Endothelial cell of umbilical vein (primary cell): ENCODE results near the gene LRP5. TPM values are rescaled to one million over a fixed set of nuclear protein-coding genes. Genes with fewer than 3 reads are reported as not detected.

ENCODE experiments used
- BruUV-seq: library from RNA; stranded (reverse); fragments of 400-500 nt; replicated peaks from 2 replicates; lab custom pipeline; 2021; lab: Mats Ljungman, UMichigan
- CTCF ChIA-PET: fragments of 300-600, 350-600 bp; sonication (Branson Sonifier 250); formaldehyde crosslinking; loops from one replicate; lab custom pipeline; 2021; ENCODE audit warnings: antibody characterized with exemption, inconsistent platforms; lab: Charles Lee
- POLR2A ChIA-PET: fragments of 300-600, 350-600 bp; sonication (Branson Sonifier 250); formaldehyde crosslinking; loops from one replicate; lab custom pipeline; 2021; ENCODE audit warnings: antibody characterized with exemption, inconsistent platforms; lab: Charles Lee
- DNase-seq: peaks from one replicate; pipeline ENCODE4 v3.0.0-alpha.2; 2011; ENCODE audit warnings: low read depth, low spot score
- FAIRE-seq: peaks from 2 replicates; lab custom pipeline; 2011; peaks lifted over from hg19 to GRCh38; lab: Jason Lieb, UNC
- H2AFZ ChIP-seq: 2 replicates; pipeline ENCODE4 v1.6.0; 2012; ENCODE audit warnings: low read depth, low read length, control low read depth, inconsistent platforms
- H3K27ac ChIP-seq: 2 replicates; pipeline ENCODE4 v1.5.1; 2011; ENCODE audit warnings: low read depth, mild to moderate bottlenecking, control low read depth, low read length, moderate library complexity; ENCODE audit not compliant: insufficient read depth
- H3K27me3 ChIP-seq, 2 experiments: 2 replicates each; pipeline versions ENCODE4 v1.6.0 to v1.6.1; 2011; ENCODE audit warnings: low read length in 2 of 2, mixed read lengths in 1 of 2; ENCODE audit not compliant: control insufficient read depth in 2 of 2, insufficient read depth in 2 of 2
- H3K36me3 ChIP-seq, 2 experiments: 2 replicates in 1 of 2; 3 replicates in 1 of 2; pipeline ENCODE4 v1.5.1; 2011; ENCODE audit warnings: low read length in 2 of 2, mild to moderate bottlenecking in 1 of 2, moderate library complexity in 1 of 2; ENCODE audit not compliant: control insufficient read depth in 2 of 2, insufficient read depth in 2 of 2; ENCODE audit errors: extremely low read depth in 1 of 2
- H3K4me1 ChIP-seq: 3 replicates; pipeline ENCODE4 v1.5.1; 2011; ENCODE audit warnings: mild to moderate bottlenecking, low read length; ENCODE audit not compliant: control insufficient read depth, insufficient read depth; ENCODE audit errors: extremely low read depth
- H3K4me2 ChIP-seq: 2 replicates; pipeline ENCODE4 v1.6.1; 2011; ENCODE audit warnings: low read length, control low read depth, mixed read lengths; ENCODE audit not compliant: insufficient read depth
- H3K4me3 ChIP-seq, 3 experiments: fragments of 200-600 bp in 1 of 3; sonication (generic), shearing (Covaris generic) in 1 of 3; replicated peaks in 1 of 3; 2 replicates each; pipeline ENCODE4 v1.5.1; 2011 to 2016; ENCODE audit warnings: control low read depth in 3 of 3, low read length in 3 of 3, mild to moderate bottlenecking in 2 of 3, inconsistent platforms in 1 of 3, low read depth in 1 of 3, moderate library complexity in 1 of 3; ENCODE audit not compliant: insufficient read depth in 1 of 3
- H3K79me2 ChIP-seq: 2 replicates; pipeline ENCODE4 v1.6.0; 2012; ENCODE audit warnings: low read length, inconsistent platforms; ENCODE audit not compliant: control insufficient read depth, insufficient read depth
- H3K9ac ChIP-seq: replicated peaks from 2 replicates; pipeline ENCODE3; 2011; ENCODE audit warnings: low read length, control low read depth; ENCODE audit not compliant: insufficient read depth; ENCODE audit errors: extremely low read depth
- H3K9me1 ChIP-seq: replicated peaks from 3 replicates; pipeline ENCODE4 v1.6.0; 2011; ENCODE audit warnings: mild to moderate bottlenecking, low read length; ENCODE audit not compliant: control insufficient read depth, insufficient read depth; ENCODE audit errors: extremely low read depth
- H3K9me3 ChIP-seq: replicated peaks from 2 replicates; pipeline ENCODE4 v1.5.1; 2012; ENCODE audit warnings: low read length, inconsistent platforms; ENCODE audit not compliant: control insufficient read depth, insufficient read depth
- H4K20me1 ChIP-seq: replicated peaks from 2 replicates; pipeline ENCODE3; 2011; ENCODE audit warnings: mild to moderate bottlenecking, low read length; ENCODE audit not compliant: control insufficient read depth, insufficient read depth; ENCODE audit errors: extremely low read depth
- EZH2 ChIP-seq: IDR thresholded peaks from 2 replicates; pipeline ENCODE4 v1.6.1; 2012; ENCODE audit warnings: borderline replicate concordance, low read depth, mild to moderate bottlenecking, moderate library complexity, low read length, inconsistent platforms; ENCODE audit not compliant: severe bottlenecking
- FOS ChIP-seq: IDR thresholded peaks from 2 replicates; pipeline ENCODE4 v1.6.1; 2011; ENCODE audit warnings: mild to moderate bottlenecking, low read length, moderate library complexity, borderline replicate concordance; ENCODE audit not compliant: insufficient read depth
- GATA2 ChIP-seq: IDR thresholded peaks from 2 replicates; pipeline ENCODE4 v1.7.0; 2011; ENCODE audit warnings: low read depth, mild to moderate bottlenecking, moderate library complexity, mixed read lengths, low read length; ENCODE audit not compliant: insufficient read length, insufficient read depth
- JUN ChIP-seq: IDR thresholded peaks from 2 replicates; pipeline ENCODE4 v1.6.1; 2011; ENCODE audit warnings: borderline replicate concordance, low read depth; ENCODE audit not compliant: insufficient read length, insufficient read depth
- MYC ChIP-seq: IDR thresholded peaks from one replicate; pipeline ENCODE4 v1.6.1; 2011; ENCODE audit warnings: mild to moderate bottlenecking, low read depth, low read length
- POLR2A ChIP-seq: IDR thresholded peaks from 2 replicates; pipeline ENCODE4 v1.6.1; 2012; ENCODE audit warnings: low read depth, mild to moderate bottlenecking, control low read depth, low read length
- POLR2AphosphoS5 ChIP-seq: IDR thresholded peaks from 2 replicates; pipeline ENCODE4 v1.6.1; 2012; ENCODE audit warnings: low read depth, mild to moderate bottlenecking, control low read depth, low read length, moderate library complexity; ENCODE audit not compliant: insufficient read depth
- dilution Hi-C: fragments of 300-500 bp; cut with MboI; formaldehyde crosslinking; loops from one replicate; pipeline ENCODE4 v1.15.0; 2019; ENCODE audit warnings: low sequenced_read_pairs; ENCODE audit not compliant: extremely low pct_ligation_motif_present
- intact Hi-C: fragments of 100-400 bp; cut with micrococcal nuclease; formaldehyde crosslinking; loops from one replicate; pipeline ENCODE4 v1.10.0; 2022
- polyA plus RNA-seq, 4 experiments: library from polyadenylated mRNA; depleted of rRNA in 3 of 4; stranded (reverse) in 3 of 4; unstranded in 1 of 4; fragments of >200 nt; gene quantifications; 2 replicates each; pipeline versions ENCODE4 v1.2.1 to v1.2.3, GENCODE V29; 2011 to 2012; ENCODE audit warnings: missing spikeins in 1 of 4
- total RNA-seq: library from RNA; stranded (reverse); gene quantifications from 2 replicates; pipeline ENCODE4 v1.2.3, GENCODE V29; 2021
- TF ChIP-seq, protein P1 (sequence below): IDR thresholded peaks from 2 replicates; pipeline ENCODE4 v1.6.1; 2011; ENCODE audit not compliant: insufficient read depth, insufficient read length
- TF ChIP-seq, protein P2 (sequence below), 2 donors: IDR thresholded peaks; 1 replicate in 1 of 2; 2 replicates in 1 of 2; pipeline ENCODE4 v1.5.1; 2011; ENCODE audit warnings: low read length in 2 of 2, mild to moderate bottlenecking in 2 of 2, moderate library complexity in 2 of 2, control low read depth in 1 of 2, inconsistent platforms in 1 of 2, low read depth in 1 of 2; ENCODE audit not compliant: insufficient read depth in 1 of 2; ENCODE audit errors: extremely low read depth in 1 of 2

Gene LRP5
- total and polyA plus RNA-seq, 2 donors (not counting 3 experiments of a cell fraction or from before 2014, with no cell fraction given) = 35.1 to 51.8 TPM

DNA sequence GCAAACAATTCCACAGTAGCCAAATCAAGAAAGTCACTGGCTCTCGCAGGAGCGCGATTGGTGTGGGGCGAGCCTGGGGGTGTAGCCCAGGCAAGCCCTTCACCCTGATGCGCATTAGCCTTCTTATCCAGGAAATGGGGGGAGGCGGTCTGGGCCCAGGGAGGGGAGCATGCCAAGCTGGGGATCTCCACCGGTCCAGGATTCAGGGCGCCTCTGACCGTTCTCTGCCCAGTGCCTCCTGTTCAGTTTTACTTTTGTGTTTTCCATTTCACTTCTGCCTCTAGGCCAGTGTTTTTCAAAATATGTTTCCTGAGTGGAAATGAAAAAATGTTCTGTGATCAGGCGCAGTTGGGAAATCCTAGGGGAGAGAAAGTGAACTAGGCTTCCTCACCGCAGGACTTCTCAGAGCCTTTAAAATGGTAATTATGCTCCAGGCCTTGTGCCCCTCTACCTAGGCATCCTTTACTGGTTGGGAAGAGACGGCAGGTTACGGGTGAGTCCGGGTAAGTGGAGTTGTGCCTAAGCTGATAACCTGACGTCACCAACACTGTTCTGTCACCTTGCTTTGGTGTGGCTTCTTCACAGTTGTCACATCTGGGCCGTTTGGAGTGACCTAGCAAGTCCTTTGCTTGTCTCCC lies 18.4 kb downstream of the LRP5 start:
- Histone ChIP-seq H3K9ac (peak overlapping the region; percentile 52), H3K36me3 (no peaks in the 10 kb centered on the region), H3K27ac (peak overlapping the region; percentile 73), H3K9me3 (no peaks in the 10 kb centered on the region), H3K79me2 (peaks cover 8% of the 10 kb centered on the region), H4K20me1 (no peaks in the 10 kb centered on the region), H3K4me3 (no peak overlapping the region), H3K4me1 (peaks cover 53% of the 10 kb centered on the region), H3K9me1 (no peaks in the 10 kb centered on the region), H3K27me3 (no peaks in the 10 kb centered on the region), H3K4me2 (peak overlapping the region; percentile 7), H2AFZ (no peak overlapping the region)
- BruUV-seq = no TSS peak
- TF ChIP-seq JUN = no peak
- no peak for TF ChIP-seq GATA2
- TF ChIP-seq MYC = no peak
- TF ChIP-seq, protein P1, sequence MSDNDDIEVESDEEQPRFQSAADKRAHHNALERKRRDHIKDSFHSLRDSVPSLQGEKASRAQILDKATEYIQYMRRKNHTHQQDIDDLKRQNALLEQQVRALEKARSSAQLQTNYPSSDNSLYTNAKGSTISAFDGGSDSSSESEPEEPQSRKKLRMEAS = no peak
- TF ChIP-seq, protein P2, sequence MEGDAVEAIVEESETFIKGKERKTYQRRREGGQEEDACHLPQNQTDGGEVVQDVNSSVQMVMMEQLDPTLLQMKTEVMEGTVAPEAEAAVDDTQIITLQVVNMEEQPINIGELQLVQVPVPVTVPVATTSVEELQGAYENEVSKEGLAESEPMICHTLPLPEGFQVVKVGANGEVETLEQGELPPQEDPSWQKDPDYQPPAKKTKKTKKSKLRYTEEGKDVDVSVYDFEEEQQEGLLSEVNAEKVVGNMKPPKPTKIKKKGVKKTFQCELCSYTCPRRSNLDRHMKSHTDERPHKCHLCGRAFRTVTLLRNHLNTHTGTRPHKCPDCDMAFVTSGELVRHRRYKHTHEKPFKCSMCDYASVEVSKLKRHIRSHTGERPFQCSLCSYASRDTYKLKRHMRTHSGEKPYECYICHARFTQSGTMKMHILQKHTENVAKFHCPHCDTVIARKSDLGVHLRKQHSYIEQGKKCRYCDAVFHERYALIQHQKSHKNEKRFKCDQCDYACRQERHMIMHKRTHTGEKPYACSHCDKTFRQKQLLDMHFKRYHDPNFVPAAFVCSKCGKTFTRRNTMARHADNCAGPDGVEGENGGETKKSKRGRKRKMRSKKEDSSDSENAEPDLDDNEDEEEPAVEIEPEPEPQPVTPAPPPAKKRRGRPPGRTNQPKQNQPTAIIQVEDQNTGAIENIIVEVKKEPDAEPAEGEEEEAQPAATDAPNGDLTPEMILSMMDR (IDR thresholded peaks at IDR 0.05; ENCODE audit: extremely low read depth in 1 of 2, insufficient read depth in 1 of 2, low read depth in 1 of 2, low read length in 2 of 2) = no peak
- TF ChIP-seq POLR2A = no peak
- TF ChIP-seq EZH2 = no peak
- TF ChIP-seq POLR2AphosphoS5 = no peak
- TF ChIP-seq FOS = no peak
- dilution Hi-C loops = no loop called here
- POLR2A ChIA-PET = interaction anchor here (0.9 kb wide), 1 partner anchor 50 kb away, joined by 4 read pairs; no protein-coding TSS in a partner anchor
- CTCF ChIA-PET = interaction anchor here (0.7 to 1.7 kb wide), 5 partner anchors 11 to 73 kb away, joined by 3 to 6 read pairs (median 5); no protein-coding TSS in a partner anchor
- intact Hi-C loops = no loop called here
- DNase-seq (peak; percentile 53), FAIRE-seq (peak; percentile 66)
